GM20000 (cell line): ENCODE results near the gene NBAS.

Experiments used
- DNase-seq: peaks from one replicate; pipeline ENCODE4 v3.0.0; 2012; ENCODE audit warnings: low spot score
- CTCF ChIP-seq: IDR thresholded peaks from 2 replicates; pipeline ENCODE4 v1.5.1; 2012; ENCODE audit warnings: mild to moderate bottlenecking, control low read depth; ENCODE audit errors: extremely low read depth, missing control alignments

NBAS gene

GRCh38 chr2:15605721-15606120 lies 44.6 kb upstream of the NBAS start:
- no peak for TF ChIP-seq CTCF
- DNase-seq = no peak

- TF ChIP-seq CTCF = no peak
These were observed 42.8 kb upstream of the NBAS start for GRCh38 chr2:15603948-15604347.

GRCh38 chr2:15603044-15603765 lies 42.1 kb upstream of the NBAS start:
- TF ChIP-seq CTCF = no peak
- no peak for DNase-seq

More at GRCh38 chr2:15603948-15604347, 42.8 kb upstream of the NBAS start:
- no peak for DNase-seq

GRCh38 chr2:15602393-15602792 lies 41.3 kb upstream of the NBAS start:
- no peak for DNase-seq
- no peak for TF ChIP-seq CTCF

GRCh38 chr2:15601681-15602080 lies 40.5 kb upstream of the NBAS start:
- no peak for DNase-seq

GRCh38 chr2:15599994-15600393 lies 38.9 kb upstream of the NBAS start:
- no peak for DNase-seq
- no peak for TF ChIP-seq CTCF

More at GRCh38 chr2:15601681-15602080, 40.5 kb upstream of the NBAS start:
- no peak for TF ChIP-seq CTCF

GRCh38 chr2:15596968-15597367 lies 35.8 kb upstream of the NBAS start:
- TF ChIP-seq CTCF = no peak

More at GRCh38 chr2:15596968-15597367, 35.8 kb upstream of the NBAS start:
- DNase-seq = no peak
